CD4-positive, alpha-beta T cell treated with Interleukin-10 for 1 hour (primary cell): ENCODE data around the gene INPP4A.

ENCODE experiments used
- DNase-seq: peaks from one replicate; pipeline ENCODE4 v3.0.0-alpha.2; 2020

INPP4A gene

DNA sequence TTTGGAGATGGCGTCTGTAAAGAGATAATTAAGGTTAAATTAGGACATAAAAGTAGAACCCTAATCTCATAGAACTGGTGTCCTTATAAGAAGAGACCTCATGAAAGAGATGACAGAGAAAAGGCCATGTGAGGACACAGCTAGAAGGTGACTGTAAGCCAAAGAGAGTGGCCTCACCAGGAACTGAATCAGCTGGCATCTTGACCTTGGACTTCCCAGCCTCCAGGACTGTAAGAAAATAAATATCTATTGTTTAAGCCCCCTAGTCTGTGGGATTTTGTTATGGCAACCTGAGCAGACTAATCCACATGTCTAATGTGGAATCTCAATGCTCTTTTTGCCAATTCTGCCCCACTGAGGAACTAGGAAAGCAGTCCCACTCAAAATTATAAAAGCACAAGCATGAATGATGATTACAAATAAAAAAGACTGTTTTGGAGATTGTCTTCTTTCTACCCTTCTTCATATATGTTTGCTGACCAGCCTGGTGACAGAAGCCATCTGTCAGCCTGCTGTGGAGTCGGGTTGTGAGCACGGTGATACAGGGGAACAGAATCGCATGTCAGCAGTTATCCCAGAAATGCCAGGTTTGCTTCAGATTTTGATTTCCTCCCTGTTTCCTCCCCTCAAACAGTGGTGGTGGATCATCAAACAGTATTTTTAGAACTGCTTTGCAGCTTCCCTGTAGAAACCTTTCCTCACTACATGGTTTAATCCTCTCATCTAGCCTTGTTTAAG lies 54.2 kb downstream of the INPP4A start:
- no peak for DNase-seq

DNA sequence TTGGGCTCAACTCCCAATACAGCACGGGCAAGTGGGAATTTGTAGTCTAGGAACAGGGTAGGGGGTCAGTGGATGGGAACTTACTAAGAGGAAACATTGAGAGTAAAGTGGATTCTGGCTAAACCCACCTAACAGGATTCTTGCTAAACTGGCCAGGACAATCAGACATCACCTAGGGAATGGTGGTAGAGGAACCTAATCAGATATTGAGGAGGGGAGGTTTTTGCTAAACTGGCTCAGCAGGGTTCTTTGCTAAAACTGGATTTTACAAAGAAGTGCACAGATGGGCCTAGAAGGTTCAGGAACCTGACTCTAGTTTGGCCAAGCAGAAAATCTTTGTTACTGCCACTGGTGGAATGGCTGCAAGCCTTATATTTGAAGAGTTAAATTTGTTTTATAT lies 55.9 kb downstream of the INPP4A start:
- DNase-seq = no peak

DNA sequence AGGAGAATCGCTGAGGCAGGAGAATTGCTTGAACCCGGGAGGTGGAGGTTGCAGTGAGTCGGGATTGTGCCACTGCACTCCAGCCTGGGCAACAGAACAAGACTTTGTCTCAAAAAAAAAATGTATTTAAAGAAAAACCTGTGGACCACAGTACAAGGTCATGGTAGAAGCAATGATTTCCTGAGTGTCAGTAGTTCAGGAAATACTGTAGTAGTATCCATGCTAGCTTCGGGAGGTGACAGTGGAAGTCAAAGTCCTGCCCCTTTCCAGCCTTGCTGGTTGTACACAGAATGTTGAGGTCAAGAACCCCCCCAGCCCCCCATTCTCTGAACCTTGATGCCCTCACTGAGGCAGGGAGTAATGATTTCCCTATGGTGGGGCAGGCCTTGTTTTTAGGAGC lies 56.6 kb downstream of the INPP4A start:
- DNase-seq = no peak

DNA sequence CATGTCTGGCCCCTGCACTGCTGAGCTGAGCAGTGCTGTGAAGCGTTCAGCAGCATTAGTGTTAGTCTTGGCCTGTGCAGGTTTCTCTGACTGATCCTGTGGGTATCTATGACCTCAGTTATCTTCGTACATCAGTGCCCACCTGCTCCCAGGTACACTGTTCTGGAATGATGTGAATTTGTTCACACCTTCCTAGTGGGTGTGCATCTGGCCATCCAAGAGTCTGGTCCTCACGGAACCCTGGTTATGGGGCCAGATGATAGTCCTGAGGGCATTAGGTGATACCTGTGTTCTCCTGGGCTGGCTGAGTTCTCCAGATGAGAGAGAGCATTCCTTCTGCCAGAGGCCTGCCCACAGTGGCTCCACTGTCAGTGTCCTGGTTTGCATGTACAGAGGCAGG lies 57.2 kb downstream of the INPP4A start:
- no peak for DNase-seq

DNA sequence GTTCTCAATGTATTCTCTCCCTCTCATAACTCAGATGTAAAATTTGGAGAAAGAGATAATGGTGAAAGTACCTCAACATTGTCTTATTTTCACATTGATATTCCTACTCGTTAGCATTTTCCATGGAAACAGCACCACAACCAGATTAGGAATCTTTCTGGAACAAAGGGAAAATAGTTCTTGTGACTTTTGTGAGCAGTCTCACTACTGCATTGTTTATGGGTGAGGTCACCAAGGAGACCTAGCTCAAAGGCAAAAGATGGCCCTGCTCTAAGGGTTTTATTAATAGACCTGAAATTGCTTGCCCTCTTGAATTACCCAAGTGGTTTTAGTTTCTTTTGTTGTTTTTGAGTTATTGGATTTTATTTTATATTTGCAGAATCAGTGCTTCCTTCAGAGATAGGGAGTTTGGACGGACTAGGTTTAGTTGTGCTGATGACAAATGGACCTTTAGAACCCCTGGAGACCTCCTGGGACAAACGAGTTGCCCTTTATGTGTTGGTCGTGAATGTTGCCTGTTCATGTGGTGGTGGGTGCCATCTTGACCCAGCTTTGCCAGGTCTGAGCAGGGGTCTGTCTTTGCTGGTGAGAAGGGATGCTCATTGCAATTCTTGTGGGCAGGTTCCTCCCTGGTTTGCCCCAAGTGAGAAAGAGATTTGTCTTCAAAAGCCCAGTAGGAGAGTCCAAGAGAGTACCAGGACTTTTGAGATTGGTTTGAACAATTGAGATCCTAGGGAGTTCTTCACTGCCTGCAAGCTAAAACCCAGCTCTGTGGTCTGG lies 58.1 kb downstream of the INPP4A start:
- DNase-seq = no peak

DNA sequence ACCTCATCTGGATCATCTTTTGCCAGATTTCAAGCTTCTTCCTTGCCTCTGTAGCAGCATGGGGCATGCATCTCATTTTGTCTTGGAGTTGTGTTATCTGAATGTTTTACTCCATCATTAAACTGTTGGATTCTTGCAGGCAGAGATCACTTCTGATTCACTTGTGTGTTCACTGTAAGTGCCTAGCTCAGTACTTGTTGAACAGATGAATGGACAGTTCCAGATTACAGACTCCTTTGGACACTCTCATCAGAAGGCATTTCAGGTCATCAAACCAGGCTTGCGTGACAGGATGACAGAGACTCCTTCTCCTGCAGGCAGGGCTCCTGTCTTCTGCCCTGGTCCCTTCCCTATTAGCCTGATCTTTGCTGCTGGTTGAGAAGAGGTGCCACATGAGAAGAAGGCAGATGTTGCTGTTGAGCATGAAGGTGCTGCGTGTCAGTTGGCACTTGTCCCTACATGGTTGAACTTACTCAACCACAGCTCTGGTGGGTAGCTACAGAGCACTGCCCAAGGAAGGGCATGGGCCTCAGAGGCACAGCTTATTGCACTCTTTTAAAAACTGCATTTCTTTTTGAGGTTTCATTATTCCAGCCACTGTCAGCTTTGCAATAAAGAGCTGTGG lies 58.9 kb downstream of the INPP4A start:
- no peak for DNase-seq

DNA sequence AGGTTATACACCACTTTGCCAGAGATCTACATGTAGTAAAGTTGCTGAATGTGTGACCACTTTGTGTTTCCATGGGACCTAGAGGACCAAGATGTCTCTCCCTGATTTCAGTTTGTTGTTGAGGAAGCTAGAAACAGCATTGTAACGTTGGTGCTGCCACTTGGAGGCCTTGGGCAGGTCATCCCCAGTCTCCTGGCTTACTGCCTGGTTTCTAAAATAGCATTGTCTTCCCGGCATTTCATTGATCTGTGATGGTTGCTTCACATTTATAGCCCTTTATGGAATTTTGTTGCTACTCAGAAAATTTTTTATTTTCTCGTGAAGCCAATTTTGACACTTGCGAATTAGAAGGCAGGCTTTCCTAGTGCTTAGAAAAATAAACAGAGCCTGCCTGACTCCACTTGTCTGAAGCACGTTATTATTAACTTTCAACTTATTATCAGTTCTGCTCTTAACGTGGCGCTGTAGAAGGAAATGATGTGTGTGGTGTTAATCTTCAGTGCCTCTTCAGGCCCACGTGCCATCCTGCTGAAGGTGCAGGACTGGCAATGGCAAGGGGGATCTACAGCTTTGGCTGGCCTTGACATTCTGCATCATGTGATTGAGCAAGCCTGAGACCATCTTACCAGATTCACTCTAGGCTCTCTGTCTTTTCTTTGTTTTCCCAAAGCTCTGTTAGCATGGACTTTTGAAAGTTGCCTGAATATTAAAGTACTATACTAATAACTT lies 59.9 kb downstream of the INPP4A start:
- DNase-seq = no peak

DNA sequence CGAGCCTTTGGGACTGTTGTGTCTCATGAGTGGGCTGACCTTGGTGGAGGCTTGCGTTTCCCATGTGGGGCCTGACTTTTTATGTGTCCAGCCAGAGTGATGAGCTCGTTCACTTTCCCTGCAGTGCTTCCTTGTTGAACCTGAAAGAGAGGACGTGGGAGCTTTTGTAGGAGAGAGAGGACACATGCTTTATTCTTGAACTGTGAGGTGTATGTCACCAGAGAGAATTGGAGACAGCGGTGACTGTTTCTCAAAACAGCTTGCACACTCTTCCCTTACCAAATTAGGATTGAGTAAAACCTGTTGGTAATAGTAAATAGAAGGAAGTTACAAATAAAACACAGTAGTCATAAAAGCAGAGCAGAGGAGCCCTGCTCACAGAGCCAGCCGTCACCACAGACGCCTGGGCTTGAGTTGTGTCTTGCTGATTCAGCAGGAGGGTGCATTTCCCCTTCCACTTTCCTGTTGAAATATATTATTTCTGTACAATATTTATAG lies 60.7 kb downstream of the INPP4A start:
- DNase-seq = peak; percentile 37

DNA sequence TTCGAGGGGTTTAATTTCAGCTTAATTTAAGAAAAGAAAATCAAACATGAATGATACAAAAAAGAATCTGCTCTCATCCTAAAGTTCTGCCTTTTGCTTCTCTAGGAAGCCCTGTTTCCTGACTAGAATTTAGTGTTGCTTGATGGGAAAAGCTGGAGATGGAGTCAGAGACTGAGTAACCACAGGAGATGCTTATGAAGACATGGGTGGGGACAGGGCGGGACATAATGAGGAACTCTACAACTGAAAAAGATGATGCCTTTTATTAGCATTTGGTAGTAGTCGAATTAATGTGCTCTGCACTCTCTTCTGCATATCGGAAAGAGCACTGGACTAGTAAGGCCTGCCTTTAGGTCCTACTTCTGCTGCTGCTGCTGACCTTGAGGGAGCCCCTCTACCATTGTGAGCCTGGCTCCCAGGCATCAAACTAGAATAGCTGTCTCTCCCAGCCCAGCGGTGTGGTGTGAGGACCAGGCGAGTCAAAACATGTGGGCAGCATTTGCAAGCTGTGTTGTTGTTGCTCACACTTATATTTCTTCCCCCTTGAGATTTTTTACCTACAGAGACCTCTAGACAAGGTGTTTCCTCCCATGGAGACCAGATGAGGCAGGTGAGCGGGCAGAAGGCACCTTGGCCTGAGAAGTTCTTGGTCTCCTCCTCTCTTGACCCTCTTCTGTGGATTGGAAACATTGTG lies 61.5 kb downstream of the INPP4A start:
- no peak for DNase-seq

DNA sequence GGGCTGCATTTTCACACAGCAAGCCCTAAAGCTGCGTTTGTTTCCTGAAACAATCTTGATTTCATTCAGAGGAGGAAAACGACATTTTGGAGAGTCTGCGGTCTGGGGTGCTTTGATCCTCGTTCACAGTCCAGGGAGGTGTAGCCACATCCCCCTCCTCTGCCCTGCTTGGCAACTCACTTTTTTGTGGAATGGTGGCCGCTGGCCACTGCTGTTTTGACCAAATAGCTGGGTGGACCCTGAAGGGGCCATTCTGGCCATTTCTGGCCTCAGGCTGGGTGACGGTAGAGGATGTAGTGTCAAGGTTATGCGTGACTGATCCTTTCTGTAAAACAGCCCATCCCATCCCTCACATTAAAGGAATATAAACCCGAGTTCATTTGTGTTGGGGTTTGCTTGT lies 62.2 kb downstream of the INPP4A start:
- no peak for DNase-seq

DNA sequence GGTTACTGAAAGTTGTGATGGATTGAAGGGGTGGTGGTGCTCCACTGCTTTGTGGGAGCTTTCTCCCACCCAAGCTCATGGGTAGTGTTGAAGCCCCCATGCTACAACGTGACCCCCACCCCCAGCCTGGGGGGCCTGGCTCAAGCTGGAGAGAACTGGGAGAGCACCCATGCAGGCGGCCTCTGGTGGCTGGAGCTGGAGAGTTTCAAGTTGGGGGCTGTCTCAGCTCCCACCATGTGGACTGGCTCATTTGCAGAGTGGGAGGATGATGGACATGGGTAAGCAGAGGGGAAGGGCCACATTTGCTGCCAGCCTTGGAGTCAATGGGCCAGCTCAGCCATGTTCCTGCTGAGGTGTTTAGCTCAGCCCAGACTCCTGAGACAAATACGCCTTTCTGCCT lies 62.8 kb downstream of the INPP4A start:
- no peak for DNase-seq

DNA sequence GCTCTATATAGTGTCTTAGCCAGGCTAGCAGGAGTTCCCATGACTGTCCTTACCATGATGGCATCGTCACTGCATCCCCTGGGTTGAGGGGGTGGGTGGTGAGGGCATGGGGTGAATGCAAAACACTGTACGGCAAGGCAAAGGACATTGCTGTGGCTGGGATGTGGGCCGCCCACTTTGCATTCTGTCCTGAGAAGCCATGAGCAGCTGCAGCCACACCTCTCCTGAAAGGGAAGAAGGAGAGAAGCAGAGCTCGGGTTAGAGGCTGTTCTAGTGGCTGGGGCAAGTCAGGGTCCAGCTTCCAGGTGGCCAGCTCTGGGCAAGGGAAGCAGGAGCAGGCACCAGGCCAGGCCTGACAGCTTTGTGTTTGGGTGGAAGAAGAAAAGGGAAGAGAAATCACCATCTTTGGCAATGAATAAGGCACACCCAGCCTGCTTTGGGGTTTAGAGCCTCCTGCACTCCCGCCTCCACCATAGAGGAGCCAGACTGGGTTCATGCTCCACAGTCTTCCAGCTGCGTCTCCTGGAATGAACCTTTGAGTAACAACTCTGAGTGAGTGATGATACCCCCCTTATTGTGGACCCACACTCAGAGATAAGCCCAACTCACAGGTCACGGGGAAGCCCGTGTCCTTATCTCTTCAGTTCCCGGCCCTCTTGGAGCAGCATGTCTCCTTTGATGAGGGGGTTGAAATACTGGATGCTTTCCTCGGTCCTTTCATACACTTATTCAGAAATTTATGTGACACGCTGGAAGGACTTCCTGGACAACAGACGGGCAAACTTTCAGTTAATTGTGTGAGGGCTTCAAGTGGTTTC lies 63.4 kb downstream of the INPP4A start:
- DNase-seq = no peak

DNA sequence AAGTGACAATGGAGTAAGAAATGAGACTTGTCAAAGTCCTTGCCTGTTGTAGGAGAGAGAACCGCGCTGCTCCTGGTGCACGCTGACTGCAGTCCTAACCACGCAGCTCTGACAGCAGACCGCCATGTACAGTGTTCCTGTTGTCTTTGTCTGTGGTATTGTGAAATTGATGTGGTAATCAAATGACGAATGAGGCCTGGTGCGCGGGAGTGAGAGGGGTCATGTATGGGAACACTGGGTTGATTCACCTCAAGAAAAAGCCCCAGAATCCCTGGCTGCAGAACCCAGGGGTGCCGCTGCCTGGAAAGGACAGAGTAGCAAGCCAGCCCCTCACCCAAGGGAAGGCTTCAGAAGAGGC lies 64.0 kb downstream of the INPP4A start:
- DNase-seq = peak; percentile 45

DNA sequence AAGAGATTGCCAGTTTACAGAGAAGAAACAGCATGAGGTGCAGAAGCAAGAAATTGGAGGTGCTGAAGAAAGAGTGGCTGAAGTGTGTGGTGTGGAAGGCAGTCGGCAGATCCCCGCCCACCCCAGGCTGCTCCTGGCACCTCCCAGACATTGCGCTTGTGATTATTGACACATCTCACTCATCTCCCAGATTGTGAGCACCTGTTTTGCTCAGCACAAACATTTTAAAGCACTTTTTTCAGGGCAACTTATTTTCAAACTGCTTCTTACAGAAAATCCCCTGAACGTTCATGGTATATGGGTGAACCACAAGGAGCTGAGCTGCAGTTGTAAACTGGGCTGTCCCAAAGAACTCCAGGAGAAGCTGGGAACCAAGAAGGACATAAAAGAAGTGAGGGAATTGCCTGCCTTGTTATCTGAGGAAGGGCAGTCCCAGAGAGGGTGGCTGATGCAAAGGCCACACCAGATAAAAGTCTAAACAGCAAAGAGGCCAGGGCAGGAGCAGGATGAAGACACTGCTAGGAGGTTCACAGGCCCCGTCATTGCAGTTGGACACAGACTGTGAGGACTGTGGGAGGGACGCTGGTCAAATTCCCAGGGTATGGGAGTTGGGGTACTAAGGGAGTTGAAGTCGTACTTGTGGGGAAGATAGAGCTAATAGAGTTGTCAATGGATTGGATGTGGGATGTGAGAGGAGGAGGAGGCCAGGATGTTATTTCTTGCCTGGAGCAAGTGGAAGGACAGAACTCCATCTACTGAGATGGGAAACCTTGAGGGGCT lies 65.1 kb downstream of the INPP4A start:
- DNase-seq = no peak

DNA sequence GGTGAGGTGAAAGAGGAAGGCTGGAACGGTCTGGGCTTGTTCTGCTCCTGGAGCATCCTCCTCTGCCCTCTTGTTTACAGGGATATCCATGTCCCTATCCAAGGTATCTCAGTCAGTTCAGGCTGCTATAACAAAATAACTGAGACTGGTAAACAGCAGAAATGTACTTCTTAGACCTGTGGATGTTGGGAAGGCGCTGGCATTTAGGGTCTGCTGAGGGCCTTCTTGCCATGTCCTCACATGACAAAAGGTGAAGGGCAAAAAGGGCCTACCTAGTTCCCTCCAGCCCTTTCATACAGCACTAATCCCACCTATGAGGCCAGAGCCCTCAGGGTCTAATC lies 65.6 kb downstream of the INPP4A start:
- DNase-seq = no peak

DNA sequence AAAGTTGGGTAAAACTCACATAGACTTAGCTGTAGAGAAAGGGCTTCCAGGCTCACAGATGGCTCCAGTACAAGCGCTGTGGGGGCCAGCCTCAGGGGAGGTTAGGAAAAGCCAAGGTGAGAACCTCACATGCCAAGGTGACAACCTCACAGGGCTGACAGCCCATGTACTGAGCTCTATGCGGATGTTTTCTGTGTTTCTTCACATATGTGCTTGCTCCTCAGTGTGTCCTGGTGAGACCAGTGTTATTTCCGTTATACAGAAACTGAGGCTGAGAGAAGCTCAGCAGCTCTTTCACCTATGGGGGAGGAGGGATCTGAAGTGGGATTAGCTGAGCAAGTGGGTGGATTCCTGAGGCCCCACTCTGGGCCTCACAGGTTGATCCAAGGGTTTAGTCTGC lies 67.3 kb downstream of the INPP4A start:
- no peak for DNase-seq

DNA sequence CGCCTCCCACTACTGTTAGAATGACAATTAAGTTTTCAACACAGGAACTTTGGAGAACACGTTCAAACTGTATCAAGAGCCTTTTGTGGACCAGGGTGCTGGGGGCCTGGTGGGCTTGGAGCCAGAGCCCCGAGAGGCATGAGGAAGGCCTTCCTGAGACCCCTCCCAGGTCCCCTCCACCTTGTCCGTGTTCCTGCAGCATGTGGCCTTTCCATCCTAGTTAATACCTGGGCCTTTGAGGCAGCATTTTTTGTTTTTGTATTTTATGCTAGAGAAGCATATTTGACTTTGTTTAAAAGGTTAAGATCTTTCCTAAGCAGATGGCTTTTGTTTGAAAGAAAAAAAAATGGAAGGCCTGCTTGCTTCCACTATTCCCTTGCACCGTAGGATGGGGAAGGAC lies 68.0 kb downstream of the INPP4A start:
- DNase-seq = no peak

DNA sequence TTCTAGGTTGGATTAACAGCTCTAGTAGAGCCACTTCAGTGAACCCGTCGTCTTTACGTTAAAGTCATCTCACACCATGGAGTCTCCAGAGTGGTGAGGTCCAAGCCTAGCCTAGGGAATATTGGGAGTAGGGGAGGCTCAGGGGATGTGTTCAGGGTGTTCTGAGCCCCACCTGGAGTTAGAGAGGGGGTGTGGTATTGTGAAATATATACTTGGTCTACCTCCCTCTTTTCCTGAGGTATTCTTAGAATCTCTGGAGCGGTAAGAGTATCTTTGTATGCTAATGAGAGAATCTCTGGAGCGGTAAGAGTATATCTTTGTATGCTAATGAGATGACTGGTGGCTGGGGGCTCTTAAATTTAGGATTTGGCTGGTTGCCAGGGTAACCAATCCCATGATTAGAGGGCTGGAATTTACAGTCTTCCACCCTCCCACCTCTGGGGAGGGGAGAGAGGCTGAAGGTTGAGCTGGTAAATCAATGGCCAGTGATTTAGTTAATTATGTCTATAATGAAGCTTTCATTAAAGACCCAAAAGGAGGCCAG lies 69.5 kb downstream of the INPP4A start:
- DNase-seq = no peak

DNA sequence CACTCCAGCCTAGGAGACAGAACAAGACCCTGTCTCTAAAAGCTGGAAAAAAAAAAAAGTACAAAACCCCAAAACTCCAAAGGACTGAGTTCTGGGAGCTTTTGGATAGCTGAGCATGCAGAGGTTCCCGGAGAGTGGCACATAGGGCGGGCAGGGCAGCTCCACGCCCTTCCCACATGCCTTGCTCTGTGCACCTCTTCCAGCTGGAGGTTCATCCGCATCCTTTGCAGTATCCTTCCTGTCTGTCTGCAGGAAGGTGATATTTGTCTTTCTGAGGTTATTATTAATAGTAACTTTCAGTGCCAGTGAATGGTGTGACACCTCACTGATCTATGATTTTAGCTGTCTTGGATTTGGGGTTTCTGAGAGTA lies 70.2 kb downstream of the INPP4A start:
- no peak for DNase-seq

DNA sequence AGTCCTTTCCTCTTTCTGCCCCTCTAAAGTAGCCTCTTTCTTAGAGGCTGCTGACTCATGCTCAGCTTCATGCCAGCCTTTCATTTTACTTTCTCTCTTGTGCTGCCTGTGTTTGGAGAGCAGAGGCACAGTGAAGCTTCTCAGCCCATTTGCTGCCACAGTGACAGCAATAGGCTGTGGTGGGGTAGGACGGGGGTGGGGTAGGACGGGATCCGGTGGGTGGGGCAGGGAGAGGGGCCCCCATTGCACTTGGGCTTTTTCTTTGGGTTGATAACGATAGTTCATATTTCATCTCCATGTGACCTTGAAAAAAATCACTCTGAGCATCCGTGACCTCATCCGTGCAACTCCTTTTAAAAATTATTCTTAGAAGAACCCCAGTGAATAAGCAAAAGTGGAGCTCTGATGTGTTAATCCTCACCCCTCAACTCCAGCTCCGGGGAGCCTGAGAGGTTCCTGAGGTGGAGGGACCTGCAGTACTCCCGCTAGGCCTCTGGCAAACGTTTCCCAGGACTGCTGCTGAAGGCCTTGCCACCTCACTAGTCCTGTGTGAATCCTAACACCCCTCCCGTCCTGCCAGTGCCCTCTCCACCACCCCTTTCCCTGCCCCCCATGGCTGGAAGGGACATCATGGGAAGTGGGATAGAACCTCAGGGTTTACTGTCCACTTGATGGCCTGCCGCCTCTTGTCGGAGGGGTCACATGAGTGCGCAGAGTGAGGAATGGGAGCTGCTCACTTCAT lies 70.8 kb downstream of the INPP4A start:
- no peak for DNase-seq
